ENCODE results near the gene TBX21.

TBX21 gene

GRCh38 chr17:47692137-47692894, 40.7 kb upstream of the TBX21 start:
- no peaks in the 10 kb centered on the region for H3K9me2 ChIP-seq (replicated peaks; ENCODE audit: insufficient read depth, low read length)
- H2AFZ ChIP-seq (ENCODE audit: low read length), result no peak overlapping the region
- no peak overlapping the region for H3K27ac ChIP-seq (ENCODE audit: low read length)
- H3K79me2 ChIP-seq (ENCODE audit: low read length), result no peaks in the 10 kb centered on the region
- no peaks in the 10 kb centered on the region for H4K20me1 ChIP-seq (ENCODE audit: insufficient read depth, low read length)
- peaks cover 9% of the 10 kb centered on the region; the same call in 1 of the 2 replicates for H3F3A ChIP-seq (ENCODE audit: insufficient read depth, low read length)
- H3K4me1 ChIP-seq (ENCODE audit: low read length), result peaks cover 9% of the 10 kb centered on the region
- no peak overlapping the region for H3K4me2 ChIP-seq (ENCODE audit: low read depth, low read length)
- H3K36me3 ChIP-seq (replicated peaks; ENCODE audit: insufficient read depth, low read length), result no peaks in the 10 kb centered on the region
- no peak for DNase-seq
- H3K4me3 ChIP-seq (ENCODE audit: low read length), result no peak overlapping the region
- H3K9me3 ChIP-seq (replicated peaks; ENCODE audit: insufficient read depth, low read length), result no peaks in the 10 kb centered on the region
- TF ChIP-seq CTCF (IDR thresholded peaks at IDR 0.05; ENCODE audit: low read length) (no peak), EZH2 (optimal IDR thresholded peaks at IDR 0.05; ENCODE audit: low read depth, low read length) (no peak), EZH2phosphoT487 (IDR thresholded peaks at IDR 0.05; ENCODE audit: low read length) (no peak)
- H3K9ac ChIP-seq (ENCODE audit: low read length), result no peak overlapping the region
- peaks cover 38% of the 10 kb centered on the region for H3K27me3 ChIP-seq (replicated peaks; ENCODE audit: insufficient read depth, low read length)

- Histone ChIP-seq H2AFZ (ENCODE audit: low read length) (0 out of 2 replicates have a peak overlapping the region, but pooled peaks have one; percentile 23), H3F3A (ENCODE audit: insufficient read depth, low read length) (0 out of 2 replicates have a peak, but pooled peaks cover under 1% of the 10 kb centered on the region), H3K27me3 (replicated peaks; ENCODE audit: insufficient read depth, low read length) (peaks cover 38% of the 10 kb centered on the region), H3K4me1 (ENCODE audit: low read length) (peaks cover 9% of the 10 kb centered on the region), H3K9ac (ENCODE audit: low read length) (no peak overlapping the region), H3K79me2 (ENCODE audit: low read length) (no peaks in the 10 kb centered on the region), H3K36me3 (replicated peaks; ENCODE audit: insufficient read depth, low read length) (no peaks in the 10 kb centered on the region), H3K9me3 (replicated peaks; ENCODE audit: insufficient read depth, low read length) (no peaks in the 10 kb centered on the region), H3K4me2 (ENCODE audit: low read depth, low read length) (peak overlapping the region; percentile 72), H3K27ac (ENCODE audit: low read length) (no peak overlapping the region), H3K9me2 (replicated peaks; ENCODE audit: insufficient read depth, low read length) (no peaks in the 10 kb centered on the region), H4K20me1 (ENCODE audit: insufficient read depth, low read length) (no peaks in the 10 kb centered on the region), H3K4me3 (ENCODE audit: low read length) (peak overlapping the region; percentile 48; the same call in 1 of the 2 replicates)
- DNase-seq, result peak; percentile 37
- TF ChIP-seq CTCF (IDR thresholded peaks at IDR 0.05; ENCODE audit: low read length), result no peak
- TF ChIP-seq EZH2 (optimal IDR thresholded peaks at IDR 0.05; ENCODE audit: low read depth, low read length), result no peak
- no peak for TF ChIP-seq EZH2phosphoT487 (IDR thresholded peaks at IDR 0.05; ENCODE audit: low read length)
Measured at GRCh38 chr17:47692895-47693730, 39.9 kb upstream of the TBX21 start.

- H3F3A ChIP-seq (ENCODE audit: insufficient read depth, low read length), result no peaks in the 10 kb centered on the region
- no peak for DNase-seq
- peaks cover 38% of the 10 kb centered on the region for H3K27me3 ChIP-seq (replicated peaks; ENCODE audit: insufficient read depth, low read length)
- TF ChIP-seq EZH2phosphoT487 (IDR thresholded peaks at IDR 0.05; ENCODE audit: low read length), result no peak
- TF ChIP-seq CTCF (IDR thresholded peaks at IDR 0.05; ENCODE audit: low read length), result no peak
- TF ChIP-seq EZH2 (optimal IDR thresholded peaks at IDR 0.05; ENCODE audit: low read depth, low read length), result no peak
- no peak within 1 kb of the TSS for H3K9ac ChIP-seq (ENCODE audit: low read length)
- no peak within 1 kb of the TSS for H3K27ac ChIP-seq (ENCODE audit: low read length)
- no peaks in the 10 kb centered on the region for H4K20me1 ChIP-seq (ENCODE audit: insufficient read depth, low read length)
- H3K9me2 ChIP-seq (replicated peaks; ENCODE audit: insufficient read depth, low read length), result no peaks in the 10 kb centered on the region
- peak within 1 kb of the TSS; percentile 48; the same call in 1 of the 2 replicates for H3K4me3 ChIP-seq (ENCODE audit: low read length)
- no peaks in the 10 kb centered on the region for H3K36me3 ChIP-seq (replicated peaks; ENCODE audit: insufficient read depth, low read length)
- peaks cover 9% of the 10 kb centered on the region for H3K4me1 ChIP-seq (ENCODE audit: low read length)
- H2AFZ ChIP-seq (ENCODE audit: low read length), result 0 out of 2 replicates have a peak within 1 kb of the TSS, but pooled peaks have one; percentile 48
- peak within 1 kb of the TSS; percentile 72 for H3K4me2 ChIP-seq (ENCODE audit: low read depth, low read length)
- no peaks in the 10 kb centered on the region for H3K79me2 ChIP-seq (ENCODE audit: low read length)
- no peaks in the 10 kb centered on the region for H3K9me3 ChIP-seq (replicated peaks; ENCODE audit: insufficient read depth, low read length)
Measured at GRCh38 chr17:47693731-47694580, 39.1 kb upstream of the TBX21 start, which contains the start of gene TBKBP1. Gene TBKBP1 (plus strand): TSS chr17:47694161. CDS start chr17:47696113, 1,952 bp downstream.
